ENCODE measurements around the gene MICU1. TPM values are rescaled to one million over a fixed set of nuclear protein-coding genes. Genes with fewer than 3 reads are reported as not detected.
"Not testable (repeated sequence)": the region's sequence is repeated elsewhere in the genome, so short reads cannot be mapped to it uniquely, and the experiment has no call there.

The MICU1 gene
- total RNA-seq, 1 donor from 2014 or later = 37.4 TPM

DNA sequence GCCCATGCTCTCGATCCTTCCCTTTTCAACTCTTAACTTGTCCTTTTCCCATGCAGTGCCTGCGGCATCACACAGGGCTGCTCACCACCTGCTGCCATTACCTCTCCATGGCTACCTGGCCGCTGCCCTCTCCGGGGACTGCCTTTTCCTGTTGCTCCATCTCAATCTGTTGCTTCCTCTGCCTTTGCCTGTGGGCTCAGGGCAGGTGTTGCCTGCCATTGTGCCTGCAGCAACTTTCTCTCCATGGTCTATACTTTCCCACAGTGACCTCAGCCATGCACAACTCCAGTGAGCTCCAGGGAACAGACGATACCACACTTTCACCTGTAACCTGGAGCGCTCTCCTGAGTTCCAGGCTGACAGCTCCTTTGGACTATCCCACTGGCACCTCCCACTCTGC, 274.4 kb downstream of the MICU1 start:
- Histone ChIP-seq H3K36me3 (peaks cover 36% of the 10 kb centered on the region), H3K27me3 (ENCODE audit: low read depth) (no peaks in the 10 kb centered on the region), H3K4me1 (peaks cover 46% of the 10 kb centered on the region), H3K9me3 (replicated peaks) (no peaks in the 10 kb centered on the region), H3K27ac (replicated peaks) (no peak overlapping the region), H3K4me3 (no peak overlapping the region)
- intact Hi-C loops (cut with micrococcal nuclease) = no loop called here
- TF ChIP-seq, protein P1, sequence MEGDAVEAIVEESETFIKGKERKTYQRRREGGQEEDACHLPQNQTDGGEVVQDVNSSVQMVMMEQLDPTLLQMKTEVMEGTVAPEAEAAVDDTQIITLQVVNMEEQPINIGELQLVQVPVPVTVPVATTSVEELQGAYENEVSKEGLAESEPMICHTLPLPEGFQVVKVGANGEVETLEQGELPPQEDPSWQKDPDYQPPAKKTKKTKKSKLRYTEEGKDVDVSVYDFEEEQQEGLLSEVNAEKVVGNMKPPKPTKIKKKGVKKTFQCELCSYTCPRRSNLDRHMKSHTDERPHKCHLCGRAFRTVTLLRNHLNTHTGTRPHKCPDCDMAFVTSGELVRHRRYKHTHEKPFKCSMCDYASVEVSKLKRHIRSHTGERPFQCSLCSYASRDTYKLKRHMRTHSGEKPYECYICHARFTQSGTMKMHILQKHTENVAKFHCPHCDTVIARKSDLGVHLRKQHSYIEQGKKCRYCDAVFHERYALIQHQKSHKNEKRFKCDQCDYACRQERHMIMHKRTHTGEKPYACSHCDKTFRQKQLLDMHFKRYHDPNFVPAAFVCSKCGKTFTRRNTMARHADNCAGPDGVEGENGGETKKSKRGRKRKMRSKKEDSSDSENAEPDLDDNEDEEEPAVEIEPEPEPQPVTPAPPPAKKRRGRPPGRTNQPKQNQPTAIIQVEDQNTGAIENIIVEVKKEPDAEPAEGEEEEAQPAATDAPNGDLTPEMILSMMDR (IDR thresholded peaks at IDR 0.05; ENCODE audit: borderline replicate concordance) = no peak
- no peak for DNase-seq

DNA sequence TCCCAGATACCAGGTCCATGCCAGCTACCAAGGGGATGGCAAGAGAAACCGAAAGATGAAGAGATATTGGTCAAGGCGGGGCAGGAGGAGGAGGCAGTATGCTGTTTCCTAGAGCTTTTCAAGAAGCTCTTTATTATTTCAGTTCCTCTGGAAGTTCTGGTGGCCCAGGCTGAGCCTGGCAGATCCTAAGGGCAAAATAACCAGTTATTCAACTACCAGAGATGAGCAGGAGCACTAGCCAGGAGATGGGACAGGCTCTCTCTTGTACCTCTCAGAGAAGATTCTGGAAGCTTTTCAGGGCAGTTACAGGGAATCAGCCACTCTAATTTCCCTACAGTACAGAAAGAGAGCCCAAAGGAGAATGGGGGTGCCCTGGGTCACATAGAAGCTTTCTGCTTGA, 276.4 kb downstream of the MICU1 start:
- Histone ChIP-seq H3K36me3 (peaks cover 36% of the 10 kb centered on the region), H3K9me3 (replicated peaks) (no peaks in the 10 kb centered on the region), H3K4me3 (no peak overlapping the region), H3K27me3 (ENCODE audit: low read depth) (no peaks in the 10 kb centered on the region), H3K27ac (replicated peaks) (no peak overlapping the region), H3K4me1 (peaks cover 40% of the 10 kb centered on the region)
- intact Hi-C loops (cut with micrococcal nuclease) = no loop called here
- TF ChIP-seq, protein P1 (IDR thresholded peaks at IDR 0.05; ENCODE audit: borderline replicate concordance) = no peak
- DNase-seq = no peak

DNA sequence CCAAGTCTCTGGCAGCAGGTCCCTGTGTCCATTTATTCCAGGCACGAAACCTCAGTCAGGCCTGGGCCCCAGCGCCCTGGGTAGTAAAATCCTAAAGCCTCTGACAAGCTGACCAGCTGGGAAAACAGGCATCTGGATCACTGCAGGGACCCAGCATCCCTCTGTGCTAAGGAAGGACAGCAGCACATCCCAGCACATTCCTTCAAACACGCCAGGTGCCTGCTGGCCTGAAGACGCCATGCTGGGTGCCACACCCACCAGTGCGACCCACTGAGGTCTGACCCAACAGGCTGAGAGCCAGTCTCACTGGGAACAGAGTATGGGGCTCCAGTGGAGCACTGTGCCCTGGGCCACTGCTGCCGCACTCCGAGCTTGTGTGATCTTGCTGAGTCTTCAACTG, 277.6 kb downstream of the MICU1 start:
- no peak overlapping the region for H3K4me3 ChIP-seq
- TF ChIP-seq, protein P1 (IDR thresholded peaks at IDR 0.05; ENCODE audit: borderline replicate concordance) = no peak
- H3K36me3 ChIP-seq = peaks cover 46% of the 10 kb centered on the region
- H3K27me3 ChIP-seq (ENCODE audit: low read depth) = no peaks in the 10 kb centered on the region
- no peak for DNase-seq
- H3K27ac ChIP-seq (replicated peaks) = no peak overlapping the region
- intact Hi-C loops (cut with micrococcal nuclease) = no loop called here
- peaks cover 28% of the 10 kb centered on the region for H3K4me1 ChIP-seq
- no peaks in the 10 kb centered on the region for H3K9me3 ChIP-seq (replicated peaks)

DNA sequence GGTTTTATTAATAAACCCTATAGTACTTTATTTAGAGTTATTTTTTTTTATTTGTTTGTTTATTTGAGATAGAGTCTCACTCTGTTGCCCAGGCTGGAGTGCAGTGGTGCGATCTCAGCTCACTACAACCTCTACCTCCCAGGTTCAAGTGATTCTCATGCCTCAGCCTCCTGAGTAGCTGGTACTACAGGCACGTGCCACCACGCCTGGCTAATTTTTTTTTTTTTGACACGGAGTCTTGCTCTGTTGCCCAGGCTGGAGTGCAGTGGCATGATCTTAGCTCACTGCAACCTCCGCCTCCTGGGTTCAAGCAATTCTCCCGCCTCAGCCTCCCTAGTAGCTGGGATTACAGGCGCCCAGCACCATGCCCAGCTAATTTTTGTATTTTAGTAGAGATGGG, 279.8 kb downstream of the MICU1 start:
- DNase-seq; H3K27ac ChIP-seq (replicated peaks); H3K4me3 ChIP-seq; H3K27me3 ChIP-seq (ENCODE audit: low read depth); intact Hi-C loops (cut with micrococcal nuclease); H3K9me3 ChIP-seq (replicated peaks): not testable (repeated sequence)
- peaks cover 61% of the 10 kb centered on the region for H3K36me3 ChIP-seq
- H3K4me1 ChIP-seq = peaks cover 11% of the 10 kb centered on the region

DNA sequence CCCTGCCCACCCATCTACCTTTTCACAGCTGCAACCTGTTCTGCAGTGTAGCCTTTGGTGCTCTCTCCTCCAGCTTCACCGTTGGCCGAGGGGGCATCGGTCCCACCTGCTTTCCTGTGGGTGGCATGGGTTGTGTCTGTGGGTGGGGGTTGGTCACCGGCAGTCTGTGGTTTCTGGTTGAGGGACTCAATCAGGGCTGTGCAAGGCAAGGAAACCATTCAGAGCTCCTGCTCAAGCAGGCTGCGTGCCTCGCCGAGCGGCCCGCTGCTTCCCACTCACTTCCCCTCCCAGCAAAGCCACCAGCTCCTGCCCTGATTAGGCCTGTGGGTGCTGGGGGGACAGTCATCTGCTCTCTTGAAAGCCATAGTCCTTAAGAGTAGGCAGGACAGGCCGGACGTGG, 280.9 kb downstream of the MICU1 start:
- peaks cover 71% of the 10 kb centered on the region for H3K36me3 ChIP-seq
- no peak overlapping the region for H3K27ac ChIP-seq (replicated peaks)
- H3K4me1 ChIP-seq = peaks cover 13% of the 10 kb centered on the region
- no peaks in the 10 kb centered on the region for H3K27me3 ChIP-seq (ENCODE audit: low read depth)
- H3K9me3 ChIP-seq (replicated peaks) = no peaks in the 10 kb centered on the region
- DNase-seq = no peak
- intact Hi-C loops (cut with micrococcal nuclease) = no loop called here
- no peak overlapping the region for H3K4me3 ChIP-seq
- TF ChIP-seq, protein P1 (IDR thresholded peaks at IDR 0.05; ENCODE audit: borderline replicate concordance) = no peak

DNA sequence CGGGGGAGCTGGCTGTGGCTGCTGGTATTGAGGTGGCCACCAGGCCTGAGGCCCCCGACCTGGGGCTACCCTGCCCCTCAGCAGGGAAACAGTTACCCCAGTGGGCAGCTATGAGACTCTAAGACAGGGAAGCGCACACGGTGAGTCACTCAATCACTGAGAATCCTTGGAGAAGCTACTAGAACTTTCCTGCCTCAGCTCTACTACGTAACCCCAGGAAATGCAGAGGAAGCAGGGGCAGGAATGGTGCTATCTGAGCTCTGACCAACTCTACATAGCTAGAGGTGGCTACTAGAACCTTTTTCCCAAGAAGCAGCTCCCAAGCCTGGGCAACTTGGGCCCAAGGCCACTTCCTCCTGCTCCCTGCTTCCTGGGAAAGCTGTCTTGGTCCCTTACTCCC, 283.0 kb downstream of the MICU1 start:
- Histone ChIP-seq H3K4me3 (no peak overlapping the region), H3K4me1 (peaks cover 13% of the 10 kb centered on the region), H3K27me3 (ENCODE audit: low read depth) (no peaks in the 10 kb centered on the region), H3K9me3 (replicated peaks) (no peaks in the 10 kb centered on the region), H3K36me3 (peaks cover 71% of the 10 kb centered on the region), H3K27ac (replicated peaks) (no peak overlapping the region)
- intact Hi-C loops (cut with micrococcal nuclease) = no loop called here
- TF ChIP-seq, protein P1 (IDR thresholded peaks at IDR 0.05; ENCODE audit: borderline replicate concordance) = no peak
- DNase-seq = no peak
